ENCODE results near the gene PDE10A.

- TF ChIP-seq, protein P1, sequence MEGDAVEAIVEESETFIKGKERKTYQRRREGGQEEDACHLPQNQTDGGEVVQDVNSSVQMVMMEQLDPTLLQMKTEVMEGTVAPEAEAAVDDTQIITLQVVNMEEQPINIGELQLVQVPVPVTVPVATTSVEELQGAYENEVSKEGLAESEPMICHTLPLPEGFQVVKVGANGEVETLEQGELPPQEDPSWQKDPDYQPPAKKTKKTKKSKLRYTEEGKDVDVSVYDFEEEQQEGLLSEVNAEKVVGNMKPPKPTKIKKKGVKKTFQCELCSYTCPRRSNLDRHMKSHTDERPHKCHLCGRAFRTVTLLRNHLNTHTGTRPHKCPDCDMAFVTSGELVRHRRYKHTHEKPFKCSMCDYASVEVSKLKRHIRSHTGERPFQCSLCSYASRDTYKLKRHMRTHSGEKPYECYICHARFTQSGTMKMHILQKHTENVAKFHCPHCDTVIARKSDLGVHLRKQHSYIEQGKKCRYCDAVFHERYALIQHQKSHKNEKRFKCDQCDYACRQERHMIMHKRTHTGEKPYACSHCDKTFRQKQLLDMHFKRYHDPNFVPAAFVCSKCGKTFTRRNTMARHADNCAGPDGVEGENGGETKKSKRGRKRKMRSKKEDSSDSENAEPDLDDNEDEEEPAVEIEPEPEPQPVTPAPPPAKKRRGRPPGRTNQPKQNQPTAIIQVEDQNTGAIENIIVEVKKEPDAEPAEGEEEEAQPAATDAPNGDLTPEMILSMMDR (IDR thresholded peaks at IDR 0.05; ENCODE audit: insufficient read depth, low read length, poor library complexity, severe bottlenecking), result no peak
- no peak for TF ChIP-seq EZH2phosphoT487 (conservative IDR thresholded peaks at IDR 0.05; ENCODE audit: low read length)
Observed at GRCh38 chr6:165566088-165566828, 96.8 kb downstream of the PDE10A start.
